ENCODE measurements around the gene PIEZO2. TPM values are rescaled to one million over a fixed set of nuclear protein-coding genes. Genes with fewer than 3 reads are reported as not detected.

Gene PIEZO2
- total RNA-seq, 1 experiment from 2014 or later, result 10.7 TPM

DNA sequence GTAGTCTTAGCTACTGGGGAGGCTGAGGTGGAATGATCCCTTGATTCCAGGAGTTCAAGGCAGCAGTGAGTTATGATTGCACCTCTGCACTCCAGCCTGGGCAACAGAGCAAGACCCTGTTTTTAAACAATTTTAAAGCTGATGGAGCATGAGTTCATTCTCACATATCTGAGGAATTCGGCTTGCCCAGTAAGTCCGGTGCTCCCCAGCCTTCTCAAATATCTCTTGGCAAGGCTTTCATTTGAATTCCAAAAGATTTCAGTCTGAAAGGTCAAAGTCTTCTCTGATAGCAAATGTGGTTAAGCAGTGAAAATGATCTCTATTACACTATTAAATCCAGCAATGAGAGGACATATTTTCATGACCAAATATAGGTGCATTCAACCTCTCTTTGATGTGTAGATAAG lies 27.9 kb downstream of the PIEZO2 start (continued):
- TF ChIP-seq ZNF232 (CRISPR knock-in tag; IDR thresholded peaks at IDR 0.05), result no peak
- no peak for TF ChIP-seq FOXP1 (CRISPR knock-in tag; IDR thresholded peaks at IDR 0.05; ENCODE audit: borderline replicate concordance)
- no peak for TF ChIP-seq ZNF138 (CRISPR knock-in tag; conservative IDR thresholded peaks at IDR 0.05)
- TF ChIP-seq MAX (CRISPR knock-in tag; IDR thresholded peaks at IDR 0.05), result no peak

DNA sequence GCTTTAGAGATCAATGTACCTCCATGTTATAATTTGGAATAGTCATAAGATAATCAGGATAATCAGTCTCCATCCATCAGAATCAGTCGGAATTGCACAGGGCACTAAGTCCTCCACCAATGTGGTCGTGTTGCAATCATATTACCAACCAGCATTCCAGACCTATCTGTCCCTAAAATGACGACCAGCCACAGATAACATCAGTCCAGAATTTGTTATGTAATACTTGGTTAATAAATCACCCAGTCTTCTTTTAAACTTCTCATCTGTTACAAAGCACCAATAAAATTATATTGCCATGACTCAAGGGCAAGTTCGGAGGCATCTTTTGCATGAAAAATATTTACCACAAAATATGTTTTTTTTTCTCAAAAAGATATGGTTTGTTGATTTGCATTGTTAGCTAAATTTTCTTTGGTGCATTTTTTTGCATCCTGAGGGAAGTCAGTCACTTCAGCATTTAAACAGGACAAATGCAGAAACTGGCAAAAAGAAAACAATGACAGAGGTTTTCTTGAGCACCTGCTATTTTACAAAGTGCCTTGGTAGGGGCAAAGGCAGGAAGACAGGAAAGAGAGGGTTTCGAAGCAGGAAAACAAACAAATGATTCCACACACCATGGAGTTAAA lies 29.3 kb downstream of the PIEZO2 start:
- Mint-ChIP-seq H3K9me3 (no peaks in the 10 kb centered on the region), H3K27me3 (ENCODE audit: low read depth) (no peaks in the 10 kb centered on the region), H3K4me1 (peaks cover 9% of the 10 kb centered on the region), H3K36me3 (no peaks in the 10 kb centered on the region), H3K27ac (no peak overlapping the region; the same call in 1 of the 2 replicates), H3K4me3 (no peak overlapping the region)
- POLR2A ChIA-PET, result no interaction called here
- ATAC-seq, result no peak
- CTCF ChIA-PET, result no interaction called here
- no peak for DNase-seq (ENCODE audit: low spot score)
- TF ChIP-seq, protein P1, sequence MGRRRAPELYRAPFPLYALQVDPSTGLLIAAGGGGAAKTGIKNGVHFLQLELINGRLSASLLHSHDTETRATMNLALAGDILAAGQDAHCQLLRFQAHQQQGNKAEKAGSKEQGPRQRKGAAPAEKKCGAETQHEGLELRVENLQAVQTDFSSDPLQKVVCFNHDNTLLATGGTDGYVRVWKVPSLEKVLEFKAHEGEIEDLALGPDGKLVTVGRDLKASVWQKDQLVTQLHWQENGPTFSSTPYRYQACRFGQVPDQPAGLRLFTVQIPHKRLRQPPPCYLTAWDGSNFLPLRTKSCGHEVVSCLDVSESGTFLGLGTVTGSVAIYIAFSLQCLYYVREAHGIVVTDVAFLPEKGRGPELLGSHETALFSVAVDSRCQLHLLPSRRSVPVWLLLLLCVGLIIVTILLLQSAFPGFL (CRISPR knock-in tag; IDR thresholded peaks at IDR 0.05; ENCODE audit: borderline replicate concordance), result no peak
- TF ChIP-seq SOX15 (CRISPR knock-in tag; IDR thresholded peaks at IDR 0.05) (no peak), FOXP1 (CRISPR knock-in tag; IDR thresholded peaks at IDR 0.05; ENCODE audit: borderline replicate concordance) (no peak), IRF1 (CRISPR knock-in tag; IDR thresholded peaks at IDR 0.05) (no peak), ZBTB43 (CRISPR knock-in tag; IDR thresholded peaks at IDR 0.05) (no peak), ATF1 (CRISPR knock-in tag; IDR thresholded peaks at IDR 0.05) (no peak), AR (CRISPR knock-in tag; IDR thresholded peaks at IDR 0.05) (no peak), CREB1 (CRISPR knock-in tag; IDR thresholded peaks at IDR 0.05) (no peak), FOXJ3 (CRISPR knock-in tag; IDR thresholded peaks at IDR 0.05; ENCODE audit: borderline replicate concordance) (no peak), GRHL2 (CRISPR knock-in tag; IDR thresholded peaks at IDR 0.05; ENCODE audit: insufficient replicate concordance, severe bottlenecking) (no peak), SMAD3 (CRISPR knock-in tag; IDR thresholded peaks at IDR 0.05; ENCODE audit: borderline replicate concordance) (no peak), GTF2I (CRISPR knock-in tag; conservative IDR thresholded peaks at IDR 0.05) (no peak), ZNF416 (CRISPR knock-in tag; IDR thresholded peaks at IDR 0.05) (no peak), TEAD1 (CRISPR knock-in tag; IDR thresholded peaks at IDR 0.05) (no peak)
- TF ChIP-seq, protein P2, sequence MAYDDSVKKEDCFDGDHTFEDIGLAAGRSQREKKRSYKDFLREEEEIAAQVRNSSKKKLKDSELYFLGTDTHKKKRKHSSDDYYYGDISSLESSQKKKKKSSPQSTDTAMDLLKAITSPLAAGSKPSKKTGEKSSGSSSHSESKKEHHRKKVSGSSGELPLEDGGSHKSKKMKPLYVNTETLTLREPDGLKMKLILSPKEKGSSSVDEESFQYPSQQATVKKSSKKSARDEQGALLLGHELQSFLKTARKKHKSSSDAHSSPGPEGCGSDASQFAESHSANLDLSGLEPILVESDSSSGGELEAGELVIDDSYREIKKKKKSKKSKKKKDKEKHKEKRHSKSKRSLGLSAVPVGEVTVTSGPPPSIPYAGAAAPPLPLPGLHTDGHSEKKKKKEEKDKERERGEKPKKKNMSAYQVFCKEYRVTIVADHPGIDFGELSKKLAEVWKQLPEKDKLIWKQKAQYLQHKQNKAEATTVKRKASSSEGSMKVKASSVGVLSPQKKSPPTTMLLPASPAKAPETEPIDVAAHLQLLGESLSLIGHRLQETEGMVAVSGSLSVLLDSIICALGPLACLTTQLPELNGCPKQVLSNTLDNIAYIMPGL (CRISPR knock-in tag; IDR thresholded peaks at IDR 0.05), result no peak
- TF ChIP-seq, protein P3, sequence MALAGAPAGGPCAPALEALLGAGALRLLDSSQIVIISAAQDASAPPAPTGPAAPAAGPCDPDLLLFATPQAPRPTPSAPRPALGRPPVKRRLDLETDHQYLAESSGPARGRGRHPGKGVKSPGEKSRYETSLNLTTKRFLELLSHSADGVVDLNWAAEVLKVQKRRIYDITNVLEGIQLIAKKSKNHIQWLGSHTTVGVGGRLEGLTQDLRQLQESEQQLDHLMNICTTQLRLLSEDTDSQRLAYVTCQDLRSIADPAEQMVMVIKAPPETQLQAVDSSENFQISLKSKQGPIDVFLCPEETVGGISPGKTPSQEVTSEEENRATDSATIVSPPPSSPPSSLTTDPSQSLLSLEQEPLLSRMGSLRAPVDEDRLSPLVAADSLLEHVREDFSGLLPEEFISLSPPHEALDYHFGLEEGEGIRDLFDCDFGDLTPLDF (CRISPR knock-in tag; IDR thresholded peaks at IDR 0.05), result no peak
- TF ChIP-seq, protein P4, sequence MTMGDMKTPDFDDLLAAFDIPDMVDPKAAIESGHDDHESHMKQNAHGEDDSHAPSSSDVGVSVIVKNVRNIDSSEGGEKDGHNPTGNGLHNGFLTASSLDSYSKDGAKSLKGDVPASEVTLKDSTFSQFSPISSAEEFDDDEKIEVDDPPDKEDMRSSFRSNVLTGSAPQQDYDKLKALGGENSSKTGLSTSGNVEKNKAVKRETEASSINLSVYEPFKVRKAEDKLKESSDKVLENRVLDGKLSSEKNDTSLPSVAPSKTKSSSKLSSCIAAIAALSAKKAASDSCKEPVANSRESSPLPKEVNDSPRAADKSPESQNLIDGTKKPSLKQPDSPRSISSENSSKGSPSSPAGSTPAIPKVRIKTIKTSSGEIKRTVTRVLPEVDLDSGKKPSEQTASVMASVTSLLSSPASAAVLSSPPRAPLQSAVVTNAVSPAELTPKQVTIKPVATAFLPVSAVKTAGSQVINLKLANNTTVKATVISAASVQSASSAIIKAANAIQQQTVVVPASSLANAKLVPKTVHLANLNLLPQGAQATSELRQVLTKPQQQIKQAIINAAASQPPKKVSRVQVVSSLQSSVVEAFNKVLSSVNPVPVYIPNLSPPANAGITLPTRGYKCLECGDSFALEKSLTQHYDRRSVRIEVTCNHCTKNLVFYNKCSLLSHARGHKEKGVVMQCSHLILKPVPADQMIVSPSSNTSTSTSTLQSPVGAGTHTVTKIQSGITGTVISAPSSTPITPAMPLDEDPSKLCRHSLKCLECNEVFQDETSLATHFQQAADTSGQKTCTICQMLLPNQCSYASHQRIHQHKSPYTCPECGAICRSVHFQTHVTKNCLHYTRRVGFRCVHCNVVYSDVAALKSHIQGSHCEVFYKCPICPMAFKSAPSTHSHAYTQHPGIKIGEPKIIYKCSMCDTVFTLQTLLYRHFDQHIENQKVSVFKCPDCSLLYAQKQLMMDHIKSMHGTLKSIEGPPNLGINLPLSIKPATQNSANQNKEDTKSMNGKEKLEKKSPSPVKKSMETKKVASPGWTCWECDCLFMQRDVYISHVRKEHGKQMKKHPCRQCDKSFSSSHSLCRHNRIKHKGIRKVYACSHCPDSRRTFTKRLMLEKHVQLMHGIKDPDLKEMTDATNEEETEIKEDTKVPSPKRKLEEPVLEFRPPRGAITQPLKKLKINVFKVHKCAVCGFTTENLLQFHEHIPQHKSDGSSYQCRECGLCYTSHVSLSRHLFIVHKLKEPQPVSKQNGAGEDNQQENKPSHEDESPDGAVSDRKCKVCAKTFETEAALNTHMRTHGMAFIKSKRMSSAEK (CRISPR knock-in tag; IDR thresholded peaks at IDR 0.05; ENCODE audit: borderline replicate concordance), result no peak
- TF ChIP-seq, protein P5, sequence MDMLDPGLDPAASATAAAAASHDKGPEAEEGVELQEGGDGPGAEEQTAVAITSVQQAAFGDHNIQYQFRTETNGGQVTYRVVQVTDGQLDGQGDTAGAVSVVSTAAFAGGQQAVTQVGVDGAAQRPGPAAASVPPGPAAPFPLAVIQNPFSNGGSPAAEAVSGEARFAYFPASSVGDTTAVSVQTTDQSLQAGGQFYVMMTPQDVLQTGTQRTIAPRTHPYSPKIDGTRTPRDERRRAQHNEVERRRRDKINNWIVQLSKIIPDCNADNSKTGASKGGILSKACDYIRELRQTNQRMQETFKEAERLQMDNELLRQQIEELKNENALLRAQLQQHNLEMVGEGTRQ (CRISPR knock-in tag; IDR thresholded peaks at IDR 0.05), result no peak
